Endothelial cell (in vitro differentiated cells): ENCODE results near the gene ZDHHC19. TPM values are rescaled to one million over a fixed set of nuclear protein-coding genes. Genes with fewer than 3 reads are reported as not detected.

Experiments
- DNase-seq: peaks from one replicate; pipeline ENCODE4 v3.0.0; 2021; ENCODE audit warnings: low spot score
- H3K27ac Mint-ChIP-seq: one replicate; pipeline ENCODE4 v1.8.0; 2021; ENCODE audit warnings: mixed read lengths, inconsistent platforms; ENCODE audit not compliant: unreplicated experiment
- H3K27me3 Mint-ChIP-seq: one replicate; pipeline ENCODE4 v1.8.0; 2021; ENCODE audit warnings: mild to moderate bottlenecking, moderate library complexity, mixed read lengths, inconsistent platforms; ENCODE audit not compliant: unreplicated experiment
- H3K36me3 Mint-ChIP-seq: one replicate; pipeline ENCODE4 v1.8.0; 2021; ENCODE audit warnings: mild to moderate bottlenecking, low read depth, mixed read lengths, inconsistent platforms; ENCODE audit not compliant: unreplicated experiment
- H3K4me1 Mint-ChIP-seq: one replicate; pipeline ENCODE4 v1.8.0; 2021; ENCODE audit warnings: mild to moderate bottlenecking, mixed read lengths, inconsistent platforms; ENCODE audit not compliant: unreplicated experiment
- H3K4me3 Mint-ChIP-seq: one replicate; pipeline ENCODE4 v1.8.0; 2021; ENCODE audit warnings: mild to moderate bottlenecking, mixed read lengths, inconsistent platforms; ENCODE audit not compliant: unreplicated experiment
- H3K9me3 Mint-ChIP-seq: one replicate; pipeline ENCODE4 v1.8.0; 2021; ENCODE audit warnings: mixed read lengths, inconsistent platforms; ENCODE audit not compliant: unreplicated experiment
- CTCF ChIP-seq: fragments of 200-600 bp; sonication (generic); IDR thresholded peaks from one replicate; pipeline ENCODE4 v1.5.0; 2021; ENCODE audit warnings: antibody characterized with exemption; ENCODE audit not compliant: unreplicated experiment
- total RNA-seq: library from RNA; stranded (reverse); fragmentation: NEBNext Ultra II Directional; extraction: Animal tissue kit (Norgen Biotek cat#: 25700); gene quantifications from one replicate; pipeline ENCODE4 v1.2.1, GENCODE V29; 2021; ENCODE audit not compliant: unreplicated experiment

Gene ZDHHC19
- total RNA-seq, 1 donor from 2014 or later: 0.82 TPM

- no peaks in the 10 kb centered on the region for H3K36me3 Mint-ChIP-seq
- H3K9me3 Mint-ChIP-seq: no peaks in the 10 kb centered on the region
- no peak overlapping the region for H3K27ac Mint-ChIP-seq
- no peak for TF ChIP-seq CTCF
- peaks cover 3% of the 10 kb centered on the region for H3K27me3 Mint-ChIP-seq
- H3K4me3 Mint-ChIP-seq: no peak overlapping the region
- no peaks in the 10 kb centered on the region for H3K4me1 Mint-ChIP-seq
- DNase-seq: no peak
Observed at GRCh38 chr3:196225086-196225485, 13.9 kb upstream of the ZDHHC19 start.

DNA sequence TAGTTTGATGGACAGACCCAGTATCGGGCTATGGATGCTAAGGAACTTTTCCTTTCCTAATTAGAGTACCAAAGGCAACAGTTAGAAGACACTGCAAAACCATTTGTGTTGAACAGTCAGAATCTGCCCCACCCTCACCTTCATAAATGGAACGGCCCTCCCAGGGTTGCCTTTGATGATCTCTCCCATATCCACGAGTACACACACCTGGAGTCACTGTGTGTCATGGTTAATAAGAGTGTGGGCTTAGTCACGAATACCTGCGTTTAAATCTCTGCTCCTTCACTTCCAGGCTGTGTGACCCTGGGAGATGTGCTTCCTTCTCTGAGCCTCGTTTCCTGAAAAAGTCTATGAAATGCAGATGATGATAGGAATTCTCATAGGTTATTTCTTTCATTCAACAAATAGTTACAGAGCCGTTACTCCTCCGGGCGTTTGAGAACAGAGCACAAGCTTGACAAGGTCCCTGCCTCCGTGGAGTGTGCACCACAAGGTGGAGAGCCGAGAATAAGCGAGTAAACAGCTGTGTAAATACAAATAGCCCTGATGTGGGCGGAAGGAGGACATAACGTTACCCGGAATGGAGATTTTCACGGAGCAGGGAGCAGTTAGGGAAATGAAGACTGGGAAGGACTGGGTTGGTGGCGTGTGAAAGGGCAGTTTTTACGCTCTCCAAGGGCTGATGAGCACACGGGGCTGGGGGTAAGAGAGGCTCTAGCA is 11.8 kb upstream of the ZDHHC19 start:
- H3K27me3 Mint-ChIP-seq: peaks cover 5% of the 10 kb centered on the region
- no peak for TF ChIP-seq CTCF
- no peak overlapping the region for H3K4me3 Mint-ChIP-seq
- H3K36me3 Mint-ChIP-seq: no peaks in the 10 kb centered on the region
- H3K9me3 Mint-ChIP-seq: no peaks in the 10 kb centered on the region
- no peak overlapping the region for H3K27ac Mint-ChIP-seq
- H3K4me1 Mint-ChIP-seq: no peaks in the 10 kb centered on the region
- DNase-seq: no peak

GRCh38 chr3:196220991-196221390 is 9.8 kb upstream of the ZDHHC19 start:
- H3K4me3 Mint-ChIP-seq: no peak overlapping the region
- no peak for TF ChIP-seq CTCF
- H3K27me3 Mint-ChIP-seq: peaks cover 2% of the 10 kb centered on the region
- no peak overlapping the region for H3K27ac Mint-ChIP-seq
- H3K4me1 Mint-ChIP-seq: no peaks in the 10 kb centered on the region
- H3K9me3 Mint-ChIP-seq: no peaks in the 10 kb centered on the region
- no peak for DNase-seq
- H3K36me3 Mint-ChIP-seq: no peaks in the 10 kb centered on the region

DNA sequence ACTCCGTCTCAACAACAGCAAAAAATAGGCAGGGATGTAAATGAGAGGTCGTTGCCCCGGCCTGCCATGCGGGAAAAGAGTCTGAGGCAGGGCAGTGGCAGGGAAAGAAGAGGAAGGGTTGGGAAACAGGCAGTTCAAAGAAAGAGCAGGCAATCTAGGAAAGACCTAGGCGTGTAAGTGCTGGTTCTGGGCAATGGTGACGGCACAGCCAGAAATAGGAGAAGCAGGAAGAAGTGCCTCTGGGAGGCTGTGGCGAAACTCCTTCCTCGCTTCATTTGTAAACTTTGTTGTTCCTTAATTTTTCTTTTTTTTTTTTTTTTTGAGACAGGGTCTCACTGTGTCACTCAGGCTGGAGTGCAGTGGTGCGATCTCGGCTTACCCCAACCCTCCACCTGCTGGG is 9.4 kb upstream of the ZDHHC19 start:
- H3K36me3 Mint-ChIP-seq: no peaks in the 10 kb centered on the region
- no peak overlapping the region for H3K27ac Mint-ChIP-seq

GRCh38 chr3:196219970-196220311 is 8.7 kb upstream of the ZDHHC19 start:
- Mint-ChIP-seq H3K36me3 (no peaks in the 10 kb centered on the region), H3K4me1 (no peaks in the 10 kb centered on the region), H3K27ac (no peak overlapping the region)

More for the DNA sequence above, 9.4 kb upstream of the ZDHHC19 start:
- Mint-ChIP-seq H3K4me3 (no peak overlapping the region), H3K4me1 (no peaks in the 10 kb centered on the region), H3K9me3 (no peaks in the 10 kb centered on the region), H3K27me3 (peaks cover 5% of the 10 kb centered on the region)
- DNase-seq: no peak
- TF ChIP-seq CTCF: no peak

More at GRCh38 chr3:196219970-196220311, 8.7 kb upstream of the ZDHHC19 start:
- no peak for TF ChIP-seq CTCF
- Mint-ChIP-seq H3K4me3 (no peak overlapping the region), H3K9me3 (no peaks in the 10 kb centered on the region), H3K27me3 (peaks cover 7% of the 10 kb centered on the region)
- DNase-seq: no peak
